HCT116 (cell line): ENCODE data around the gene B4GALNT3.

Experiments
- CBX3 ChIP-seq: IDR thresholded peaks from 2 replicates; pipeline ENCODE4 v1.6.1; 2012; ENCODE audit warnings: low read depth
- CTCF ChIP-seq, 3 experiments: fragments of 200-600 bp in 1 of 3; sonication (generic) in 1 of 3; IDR thresholded peaks in 2 of 3; conservative IDR thresholded peaks in 1 of 3; 2 replicates each; pipeline ENCODE4 v1.5.1; 2012 to 2017; ENCODE audit warnings: low read depth in 2 of 3, low read length in 2 of 3, antibody characterized with exemption in 1 of 3, borderline replicate concordance in 1 of 3, control low read depth in 1 of 3, mild to moderate bottlenecking in 1 of 3, mixed read lengths in 1 of 3, mixed run types in 1 of 3, moderate library complexity in 1 of 3; ENCODE audit not compliant: insufficient read depth in 1 of 3
- EGR1 ChIP-seq: IDR thresholded peaks from 2 replicates; pipeline ENCODE4 v1.6.1; 2012; ENCODE audit warnings: low read depth
- EZH2 ChIP-seq: fragments of 200-600 bp; sonication (generic); IDR thresholded peaks from 2 replicates; pipeline ENCODE4 v1.6.1; 2017; ENCODE audit warnings: antibody characterized with exemption, mixed run types
- EZH2phosphoT487 ChIP-seq: fragments of 200-600 bp; IDR thresholded peaks from 2 replicates; pipeline ENCODE4 v1.6.1; 2018; ENCODE audit warnings: antibody characterized with exemption, borderline replicate concordance
- POLR2A ChIP-seq: IDR thresholded peaks from 2 replicates; pipeline ENCODE4 v1.7.0; 2011; ENCODE audit warnings: borderline replicate concordance; ENCODE audit not compliant: insufficient read depth, insufficient read length; ENCODE audit errors: extremely low read depth
- POLR2AphosphoS5 ChIP-seq: IDR thresholded peaks from 2 replicates; pipeline ENCODE4 v1.6.1; 2011; ENCODE audit warnings: mild to moderate bottlenecking, low read depth, low read length, moderate library complexity
- REST ChIP-seq: IDR thresholded peaks from 2 replicates; pipeline ENCODE4 v1.6.1; 2012; ENCODE audit warnings: low read depth
- SIN3A ChIP-seq: IDR thresholded peaks from 2 replicates; pipeline ENCODE4 v1.6.1; 2012; ENCODE audit warnings: low read depth
- SRF ChIP-seq: IDR thresholded peaks from 2 replicates; pipeline ENCODE4 v1.6.1; 2012; ENCODE audit warnings: low read depth
- ZFX ChIP-seq: fragments of 450-650 bp; IDR thresholded peaks from 2 replicates; pipeline ENCODE4 v1.6.1; 2017
- TF ChIP-seq, protein P1 (sequence below): IDR thresholded peaks from 2 replicates; pipeline ENCODE4 v1.6.1; 2011; ENCODE audit warnings: mild to moderate bottlenecking, low read length, moderate library complexity; ENCODE audit not compliant: insufficient replicate concordance; ENCODE audit errors: extremely low read depth

DNA sequence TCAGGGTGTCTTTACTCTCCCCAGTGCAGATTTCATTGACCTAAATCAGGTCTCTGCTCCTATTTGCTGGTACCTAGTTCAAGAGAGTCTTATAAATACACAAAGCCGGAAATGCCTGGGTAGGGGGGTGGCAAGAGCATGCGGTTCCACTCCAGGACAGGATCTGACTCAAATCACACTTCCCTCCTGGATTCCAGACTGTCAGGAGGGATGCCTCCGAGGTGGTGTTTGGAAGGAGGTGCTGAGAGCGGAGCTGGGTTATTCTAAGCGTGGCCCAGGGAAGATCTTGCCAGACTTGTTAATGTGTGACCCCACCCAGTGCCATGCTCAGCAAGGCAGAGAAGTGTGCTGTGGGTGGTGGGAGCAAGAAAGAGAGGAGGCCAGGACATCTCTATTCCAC lies 49.8 kb downstream of the B4GALNT3 start:
- TF ChIP-seq POLR2A (no peak), CTCF (IDR thresholded peaks at IDR 0.05 in 2 of 3, conservative IDR thresholded peaks at IDR 0.05 in 1 of 3; ENCODE audit: borderline replicate concordance in 1 of 3, insufficient read depth in 1 of 3, low read depth in 2 of 3, low read length in 2 of 3) (no peak), CBX3 (no peak), POLR2AphosphoS5 (no peak), EZH2 (no peak), EGR1 (no peak), SRF (no peak), EZH2phosphoT487 (no peak), SIN3A (no peak), REST (no peak), ZFX (no peak)
- TF ChIP-seq, protein P1, sequence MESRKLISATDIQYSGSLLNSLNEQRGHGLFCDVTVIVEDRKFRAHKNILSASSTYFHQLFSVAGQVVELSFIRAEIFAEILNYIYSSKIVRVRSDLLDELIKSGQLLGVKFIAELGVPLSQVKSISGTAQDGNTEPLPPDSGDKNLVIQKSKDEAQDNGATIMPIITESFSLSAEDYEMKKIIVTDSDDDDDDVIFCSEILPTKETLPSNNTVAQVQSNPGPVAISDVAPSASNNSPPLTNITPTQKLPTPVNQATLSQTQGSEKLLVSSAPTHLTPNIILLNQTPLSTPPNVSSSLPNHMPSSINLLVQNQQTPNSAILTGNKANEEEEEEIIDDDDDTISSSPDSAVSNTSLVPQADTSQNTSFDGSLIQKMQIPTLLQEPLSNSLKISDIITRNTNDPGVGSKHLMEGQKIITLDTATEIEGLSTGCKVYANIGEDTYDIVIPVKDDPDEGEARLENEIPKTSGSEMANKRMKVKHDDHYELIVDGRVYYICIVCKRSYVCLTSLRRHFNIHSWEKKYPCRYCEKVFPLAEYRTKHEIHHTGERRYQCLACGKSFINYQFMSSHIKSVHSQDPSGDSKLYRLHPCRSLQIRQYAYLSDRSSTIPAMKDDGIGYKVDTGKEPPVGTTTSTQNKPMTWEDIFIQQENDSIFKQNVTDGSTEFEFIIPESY: no peak
